SK-N-SH (cell line): Measurements from ENCODE around the gene CNPY4. TPM values are rescaled to one million over a fixed set of nuclear protein-coding genes. Genes with fewer than 3 reads are reported as not detected.

Experiments
- CTCF ChIA-PET: fragments of 300-600, 350-600 bp; formaldehyde crosslinking; extraction: SDS; loops from one replicate; lab custom pipeline; 2021; lab: Yijun Ruan, JAX
- POLR2A ChIA-PET: fragments of 350-600 bp; sonication (Branson Sonifier 250); formaldehyde crosslinking; extraction: SDS; loops from one replicate; lab custom pipeline; 2020; ENCODE audit warnings: antibody characterized with exemption, inconsistent platforms; lab: Yijun Ruan, JAX
- DNase-seq: peaks from one replicate; pipeline ENCODE4 v3.0.0; 2012
- H2AFZ ChIP-seq: fragments of 200-600 bp; sonication (generic); 2 replicates; pipeline ENCODE4 v1.8.1; 2016; ENCODE audit warnings: antibody characterized with exemption, mild to moderate bottlenecking, low read depth
- H3F3A ChIP-seq: fragments of 200-600 bp; sonication (generic); replicated peaks from 2 replicates; pipeline ENCODE3; 2016; ENCODE audit warnings: antibody characterized with exemption, mild to moderate bottlenecking; ENCODE audit not compliant: insufficient read depth
- H3K27ac ChIP-seq, 2 experiments: fragments of 200-500 bp in 1 of 2; fragments of 200-600 bp in 1 of 2; sonication (Bioruptor generic) in 1 of 2; sonication (generic), shearing (Covaris generic) in 1 of 2; 2 replicates each; pipeline versions ENCODE4 v1.5.1 to v1.6.1; 2014 to 2016; ENCODE audit warnings: low read depth in 2 of 2, inconsistent platforms in 1 of 2, low read length in 1 of 2, mild to moderate bottlenecking in 1 of 2, mixed read lengths in 1 of 2
- H3K27me3 ChIP-seq: fragments of 200-600 bp; sonication (generic), shearing (Covaris generic); 2 replicates; pipeline ENCODE4 v1.6.1; 2016; ENCODE audit warnings: mixed run types; ENCODE audit not compliant: insufficient read depth
- H3K36me3 ChIP-seq, 2 experiments: fragments of 200-500 bp in 1 of 2; fragments of 200-600 bp in 1 of 2; sonication (Bioruptor generic) in 1 of 2; sonication (generic) in 1 of 2; replicated peaks in 1 of 2; 2 replicates each; pipeline versions ENCODE3 to v1.5.1; 2014 to 2016; ENCODE audit warnings: low read length in 1 of 2, mild to moderate bottlenecking in 1 of 2; ENCODE audit not compliant: insufficient read depth in 2 of 2, control insufficient read depth in 1 of 2
- H3K4me1 ChIP-seq, 2 experiments: fragments of 200-500 bp in 1 of 2; fragments of 200-600 bp in 1 of 2; sonication (Bioruptor generic) in 1 of 2; sonication (generic), shearing (Covaris generic) in 1 of 2; 2 replicates each; pipeline versions ENCODE4 v1.5.1 to v1.6.1; 2014 to 2016; ENCODE audit warnings: low read depth in 1 of 2, low read length in 1 of 2, mixed run types in 1 of 2; ENCODE audit not compliant: insufficient read depth in 2 of 2, control insufficient read depth in 1 of 2
- H3K4me2 ChIP-seq: fragments of 200-600 bp; sonication (generic), shearing (Covaris generic); 2 replicates; pipeline ENCODE4 v1.6.1; 2017; ENCODE audit warnings: mixed run types
- H3K4me3 ChIP-seq, 2 experiments: fragments of 200-500 bp in 1 of 2; fragments of 200-600 bp in 1 of 2; sonication (Bioruptor generic) in 1 of 2; sonication (generic), shearing (Covaris generic) in 1 of 2; 2 replicates each; pipeline versions ENCODE4 v1.5.1 to v1.8.1; 2014 to 2016; ENCODE audit warnings: low read depth in 2 of 2, inconsistent platforms in 1 of 2, low read length in 1 of 2, mild to moderate bottlenecking in 1 of 2, mixed read lengths in 1 of 2, moderate library complexity in 1 of 2
- H3K79me2 ChIP-seq: fragments of 200-600 bp; sonication (generic); 2 replicates; pipeline ENCODE4 v1.8.1; 2017; ENCODE audit warnings: mild to moderate bottlenecking; ENCODE audit not compliant: insufficient read depth
- H3K9ac ChIP-seq: fragments of 200-600 bp; sonication (generic); 2 replicates; pipeline ENCODE4 v1.6.1; 2017; ENCODE audit warnings: mixed run types
- H3K9me2 ChIP-seq: fragments of 200-600 bp; sonication (generic); 2 replicates; pipeline ENCODE4 v1.6.1; 2017; ENCODE audit warnings: mixed run types
- H3K9me3 ChIP-seq: fragments of 200-600 bp; sonication (generic); 2 replicates; pipeline ENCODE4 v1.6.1; 2017; ENCODE audit warnings: mixed run types, mild to moderate bottlenecking, moderate library complexity
- H4K20me1 ChIP-seq: fragments of 200-600 bp; sonication (generic); 2 replicates; pipeline ENCODE4 v1.6.1; 2017; ENCODE audit warnings: mild to moderate bottlenecking, mixed run types; ENCODE audit not compliant: insufficient read depth
- EP300 ChIP-seq, 2 experiments: IDR thresholded peaks; 2 replicates each; pipeline versions ENCODE4 v1.4.0 to v1.6.1; 2012; ENCODE audit warnings: borderline replicate concordance in 1 of 2, low read depth in 1 of 2, low read length in 1 of 2
- NFIC ChIP-seq: IDR thresholded peaks from 2 replicates; pipeline ENCODE4 v1.4.0; 2012; ENCODE audit warnings: borderline replicate concordance
- NRF1 ChIP-seq: IDR thresholded peaks from 2 replicates; pipeline ENCODE4 v1.6.1; 2012; ENCODE audit warnings: low read depth, mild to moderate bottlenecking, low read length
- POLR2AphosphoS5 ChIP-seq: IDR thresholded peaks from 2 replicates; pipeline ENCODE4 v1.6.1; 2012; ENCODE audit warnings: low read depth, low read length
- RFX5 ChIP-seq: IDR thresholded peaks from 2 replicates; pipeline ENCODE4 v1.6.1; 2012; ENCODE audit warnings: mild to moderate bottlenecking, improper control_type of control experiment, low read length
- RXRA ChIP-seq: IDR thresholded peaks from 2 replicates; pipeline ENCODE4 v1.4.0; 2012; ENCODE audit warnings: low read depth, mild to moderate bottlenecking, borderline replicate concordance
- SIN3A ChIP-seq: IDR thresholded peaks from 2 replicates; pipeline ENCODE4 v1.6.1; 2012; ENCODE audit warnings: low read depth, mild to moderate bottlenecking, low read length, moderate library complexity, borderline replicate concordance
- YY1 ChIP-seq: IDR thresholded peaks from 2 replicates; pipeline ENCODE4 v1.4.0; 2012; ENCODE audit warnings: low read depth, mild to moderate bottlenecking
- ZBTB33 ChIP-seq: IDR thresholded peaks from 2 replicates; pipeline ENCODE4 v1.4.0; 2012; ENCODE audit warnings: low read depth, borderline replicate concordance
- WGBS: methylation state at CpG from one replicate; pipeline ENCODE4 v1.1.6; 2017; ENCODE audit warnings: low lambda C conversion rate; 5-methylcytosine and 5-hydroxymethylcytosine counted together
- polyA plus RNA-seq, 3 experiments: library from polyadenylated mRNA; depleted of rRNA; stranded (reverse); fragments of >200 nt; gene quantifications; 2 replicates each; pipeline ENCODE4 v1.2.3, GENCODE V29; 2012
- TF ChIP-seq, protein P1 (sequence below): IDR thresholded peaks from 2 replicates; pipeline ENCODE4 v1.4.0; 2012; ENCODE audit warnings: low read depth
- TF ChIP-seq, protein P2 (sequence below): IDR thresholded peaks from 2 replicates; pipeline ENCODE4; 2012
- TF ChIP-seq, protein P3 (sequence below): fragments of 150-350 bp; IDR thresholded peaks from 2 replicates; pipeline ENCODE4 v1.6.1; 2016; ENCODE audit warnings: mild to moderate bottlenecking, low read depth, low read length

CNPY4 gene
- polyA plus RNA-seq, 1 of the 3 experiments (the other 2 are of a cell fraction) = 52.0 TPM

GRCh38 chr7:100147278-100147677, 27.8 kb downstream of the CNPY4 start:
- Histone ChIP-seq H2AFZ (no peak overlapping the region), H3K9me2 (no peaks in the 10 kb centered on the region), H3K4me3 (no peak overlapping the region), H4K20me1 (no peaks in the 10 kb centered on the region), H3K4me1 (peaks cover 5 to 7% of the 10 kb centered on the region in 2 experiments; a peak in 2 of 4 replicates), H3F3A (peaks cover 12% of the 10 kb centered on the region), H3K9ac (no peak overlapping the region), H3K27me3 (no peaks in the 10 kb centered on the region), H3K27ac (no peak overlapping the region), H3K9me3 (no peaks in the 10 kb centered on the region), H3K36me3 (peaks cover 0 to 13% of the 10 kb centered on the region in 2 experiments), H3K79me2 (peaks cover 33% of the 10 kb centered on the region), H3K4me2 (no peak overlapping the region)
- POLR2A ChIA-PET = no interaction called here
- WGBS = 93% methylated on average over 2 of the region's 2 CpGs
- CTCF ChIA-PET = interaction anchor here (0.8 to 6.5 kb wide), 6 partner anchors 16 to 168 kb away, joined by 3 to 73 read pairs (median 3); no protein-coding TSS in a partner anchor
- DNase-seq = no peak
- TF ChIP-seq SIN3A = no peak

GRCh38 chr7:100148225-100148558, 28.8 kb downstream of the CNPY4 start:
- no peak for DNase-seq
- 45% methylated on average over 14 of the region's 14 CpGs for WGBS
- Histone ChIP-seq H4K20me1 (no peaks in the 10 kb centered on the region), H3K9me3 (no peaks in the 10 kb centered on the region), H3K79me2 (peaks cover 41% of the 10 kb centered on the region), H3K27me3 (no peaks in the 10 kb centered on the region), H3K4me2 (peak overlapping the region; percentile 52), H3K4me3 (peak overlapping the region; percentile 26 to 29), H3K9ac (peak overlapping the region; percentile 13; the same call in 1 of the 2 replicates), H3K9me2 (no peaks in the 10 kb centered on the region), H2AFZ (peak overlapping the region; percentile 94; the same call in 1 of the 2 replicates), H3K4me1 (peaks cover 5 to 7% of the 10 kb centered on the region in 2 experiments; a peak in 2 of 4 replicates), H3K27ac (peak overlapping the region; percentile 27 to 80; a peak in 3 of 4 replicates)
- ChIA-PET POLR2A (interaction anchor here (0.5 to 3.6 kb wide), 10 partner anchors 10 to 280 kb away, joined by 3 to 25 read pairs (median 5); partner anchors contain the start of genes AP4M1, GAL3ST4, MBLAC1 and MCM7), CTCF (interaction anchor here (0.8 to 6.5 kb wide), 7 partner anchors 10 to 154 kb away, joined by 3 to 73 read pairs (median 5); partner anchors contain the start of gene TRAPPC14)
- TF ChIP-seq, protein P1, sequence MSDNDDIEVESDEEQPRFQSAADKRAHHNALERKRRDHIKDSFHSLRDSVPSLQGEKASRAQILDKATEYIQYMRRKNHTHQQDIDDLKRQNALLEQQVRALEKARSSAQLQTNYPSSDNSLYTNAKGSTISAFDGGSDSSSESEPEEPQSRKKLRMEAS = no peak
- TF ChIP-seq EP300 (IDR thresholded peaks at IDR 0.05; ENCODE audit: borderline replicate concordance in 1 of 2, low read depth in 1 of 2, low read length in 1 of 2) = 0 out of 4 replicates have a peak, but pooled peaks of 1 of the 2 experiments have one; percentile 16
- TF ChIP-seq, all 33 proteins: peak for 1
- peaks cover 2 to 21% of the 10 kb centered on the region in 2 experiments for H3K36me3 ChIP-seq
- H3F3A ChIP-seq = peaks cover 16% of the 10 kb centered on the region

DNA sequence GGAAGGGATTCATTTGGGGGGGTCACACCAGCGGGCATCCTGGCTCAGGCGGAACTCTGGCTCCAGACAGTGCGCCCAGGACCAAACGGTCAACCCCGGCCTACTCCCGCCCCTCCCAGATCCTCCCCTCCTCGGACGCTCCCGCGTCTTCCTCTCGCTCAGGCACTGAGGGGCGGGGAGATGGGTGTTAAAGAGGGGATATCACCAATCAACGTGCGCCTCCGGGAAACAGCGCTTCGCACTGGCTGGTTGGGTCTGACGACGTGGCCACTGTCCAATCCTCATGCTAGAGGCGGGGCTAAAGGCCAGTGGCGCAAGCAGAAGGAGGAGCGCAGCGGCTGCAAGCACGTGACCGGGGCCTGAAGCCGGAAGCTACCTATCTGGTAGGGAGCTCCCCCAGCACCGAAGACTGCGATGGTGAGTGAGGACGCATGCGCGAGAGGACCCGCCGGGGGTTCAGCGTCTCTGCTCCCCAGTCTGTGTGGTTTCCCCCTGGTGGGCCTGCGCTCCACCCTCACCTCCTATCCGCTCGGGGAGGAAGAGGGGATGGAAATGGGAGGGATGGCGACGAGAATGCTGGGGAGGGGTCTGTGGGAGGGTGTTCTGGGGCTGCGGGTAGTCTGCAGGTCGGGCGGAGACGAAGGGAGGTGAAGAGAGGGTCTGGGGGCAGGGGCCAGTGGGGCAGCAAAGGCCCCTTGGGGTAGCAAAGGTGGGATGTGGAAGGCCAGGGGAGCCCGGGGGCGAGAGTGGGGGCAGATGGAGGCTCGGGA, 29.3 kb downstream of the CNPY4 start, which contains the start of gene LAMTOR4:
Gene LAMTOR4 (plus strand): TSS at position 360 of the 770 bp plus-strand sequence. CDS start 55 bp downstream, at position 415.
- H3K36me3 ChIP-seq = peaks cover 6 to 21% of the 10 kb centered on the region in 2 experiments
- peak within 1 kb of the TSS; percentile 94 for H2AFZ ChIP-seq
- ChIA-PET CTCF (interaction anchor here (0.6 to 6.5 kb wide), 6 partner anchors 9 to 67 kb away, joined by 3 to 73 read pairs (median 5); partner anchors contain the start of gene TRAPPC14), POLR2A (interaction anchor here (0.5 to 3.6 kb wide), 11 partner anchors 10 to 280 kb away, joined by 3 to 25 read pairs (median 5); partner anchors contain the start of genes AP4M1, GAL3ST4, MBLAC1 and MCM7)
- H3K79me2 ChIP-seq = peaks cover 41% of the 10 kb centered on the region
- no peaks in the 10 kb centered on the region for H4K20me1 ChIP-seq
- peaks cover 20% of the 10 kb centered on the region for H3F3A ChIP-seq
- H3K27me3 ChIP-seq = no peaks in the 10 kb centered on the region
- H3K9me3 ChIP-seq = no peaks in the 10 kb centered on the region
- H3K4me1 ChIP-seq = peaks cover 5 to 7% of the 10 kb centered on the region in 2 experiments; a peak in 2 of 4 replicates
- peak within 1 kb of the TSS; percentile 96 for H3K4me2 ChIP-seq
- peak within 1 kb of the TSS; percentile 57 to 80; a peak in 3 of 4 replicates for H3K27ac ChIP-seq
- H3K4me3 ChIP-seq = peak within 1 kb of the TSS; percentile 66 to 83
- under 1% methylated on average over 43 of the region's 46 CpGs for WGBS
- no peaks in the 10 kb centered on the region for H3K9me2 ChIP-seq
- DNase-seq = peak; percentile 98
- H3K9ac ChIP-seq = peak within 1 kb of the TSS; percentile 90
- no peak for TF ChIP-seq ZBTB33
- TF ChIP-seq, protein P2, sequence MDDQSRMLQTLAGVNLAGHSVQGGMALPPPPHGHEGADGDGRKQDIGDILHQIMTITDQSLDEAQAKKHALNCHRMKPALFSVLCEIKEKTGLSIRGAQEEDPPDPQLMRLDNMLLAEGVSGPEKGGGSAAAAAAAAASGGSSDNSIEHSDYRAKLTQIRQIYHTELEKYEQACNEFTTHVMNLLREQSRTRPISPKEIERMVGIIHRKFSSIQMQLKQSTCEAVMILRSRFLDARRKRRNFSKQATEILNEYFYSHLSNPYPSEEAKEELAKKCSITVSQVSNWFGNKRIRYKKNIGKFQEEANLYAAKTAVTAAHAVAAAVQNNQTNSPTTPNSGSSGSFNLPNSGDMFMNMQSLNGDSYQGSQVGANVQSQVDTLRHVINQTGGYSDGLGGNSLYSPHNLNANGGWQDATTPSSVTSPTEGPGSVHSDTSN = peak; percentile 99
- TF ChIP-seq POLR2AphosphoS5 = peak; percentile 91
- peak; percentile 90 for TF ChIP-seq RFX5
- TF ChIP-seq RXRA = no peak
- TF ChIP-seq SIN3A = peak; percentile 27; the same call in 1 of the 2 replicates
- peak in 1 of 2 experiments; percentile 17; a peak in 2 of 4 replicates for TF ChIP-seq EP300 (IDR thresholded peaks at IDR 0.05; ENCODE audit: borderline replicate concordance in 1 of 2, low read depth in 1 of 2, low read length in 1 of 2)
- no peak for TF ChIP-seq NFIC
- TF ChIP-seq YY1 = peak; percentile 54
- peak; percentile 81 for TF ChIP-seq NRF1
- TF ChIP-seq, protein P3, sequence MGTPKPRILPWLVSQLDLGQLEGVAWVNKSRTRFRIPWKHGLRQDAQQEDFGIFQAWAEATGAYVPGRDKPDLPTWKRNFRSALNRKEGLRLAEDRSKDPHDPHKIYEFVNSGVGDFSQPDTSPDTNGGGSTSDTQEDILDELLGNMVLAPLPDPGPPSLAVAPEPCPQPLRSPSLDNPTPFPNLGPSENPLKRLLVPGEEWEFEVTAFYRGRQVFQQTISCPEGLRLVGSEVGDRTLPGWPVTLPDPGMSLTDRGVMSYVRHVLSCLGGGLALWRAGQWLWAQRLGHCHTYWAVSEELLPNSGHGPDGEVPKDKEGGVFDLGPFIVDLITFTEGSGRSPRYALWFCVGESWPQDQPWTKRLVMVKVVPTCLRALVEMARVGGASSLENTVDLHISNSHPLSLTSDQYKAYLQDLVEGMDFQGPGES = no peak
